Measurements from ENCODE around the gene SPATA13.

Gene SPATA13

GRCh38 chr13:24232474-24232873 is 72.0 kb downstream of the SPATA13 start:
- TF ChIP-seq CTCF (IDR thresholded peaks at IDR 0.05; ENCODE audit: low read depth, low read length): no peak
- H3K4me3 ChIP-seq (ENCODE audit: low read depth, low read length): no peak overlapping the region

GRCh38 chr13:24233351-24233901 is 72.9 kb downstream of the SPATA13 start:
- H3K4me3 ChIP-seq (ENCODE audit: low read depth, low read length): peak overlapping the region; percentile 51
- no peak for TF ChIP-seq CTCF (IDR thresholded peaks at IDR 0.05; ENCODE audit: low read depth, low read length)

GRCh38 chr13:24234200-24234915 is 73.8 kb downstream of the SPATA13 start:
- peak overlapping the region; percentile 51 for H3K4me3 ChIP-seq (ENCODE audit: low read depth, low read length)

GRCh38 chr13:24237356-24237755 is 76.8 kb downstream of the SPATA13 start:
- H3K4me3 ChIP-seq (ENCODE audit: low read depth, low read length): no peak overlapping the region
- no peak for TF ChIP-seq CTCF (IDR thresholded peaks at IDR 0.05; ENCODE audit: low read depth, low read length)

More at GRCh38 chr13:24234200-24234915, 73.8 kb downstream of the SPATA13 start:
- TF ChIP-seq CTCF (IDR thresholded peaks at IDR 0.05; ENCODE audit: low read depth, low read length): no peak

DNA sequence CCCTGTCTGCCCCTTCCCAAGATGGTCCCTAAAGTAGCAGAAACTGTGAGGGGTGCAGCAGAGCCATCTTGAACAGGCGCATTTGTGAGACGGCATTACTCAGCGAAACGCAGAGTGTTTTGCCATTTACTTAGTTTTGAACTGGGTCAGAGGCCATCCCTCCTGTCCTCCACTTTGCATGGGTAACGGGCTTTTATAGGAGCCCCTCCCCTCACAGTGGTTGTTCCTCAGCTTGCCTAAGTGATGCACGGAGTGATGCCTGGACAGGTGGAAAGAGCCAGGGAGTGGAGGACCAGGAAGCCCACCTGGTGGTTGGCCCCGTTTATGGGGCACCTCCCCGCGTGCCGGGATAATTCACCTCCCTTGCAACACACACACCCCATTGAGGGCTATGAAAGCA is 80.8 kb downstream of the SPATA13 start:
- TF ChIP-seq CTCF (IDR thresholded peaks at IDR 0.05; ENCODE audit: low read depth, low read length): no peak
- H3K4me3 ChIP-seq (ENCODE audit: low read depth, low read length): no peak overlapping the region

DNA sequence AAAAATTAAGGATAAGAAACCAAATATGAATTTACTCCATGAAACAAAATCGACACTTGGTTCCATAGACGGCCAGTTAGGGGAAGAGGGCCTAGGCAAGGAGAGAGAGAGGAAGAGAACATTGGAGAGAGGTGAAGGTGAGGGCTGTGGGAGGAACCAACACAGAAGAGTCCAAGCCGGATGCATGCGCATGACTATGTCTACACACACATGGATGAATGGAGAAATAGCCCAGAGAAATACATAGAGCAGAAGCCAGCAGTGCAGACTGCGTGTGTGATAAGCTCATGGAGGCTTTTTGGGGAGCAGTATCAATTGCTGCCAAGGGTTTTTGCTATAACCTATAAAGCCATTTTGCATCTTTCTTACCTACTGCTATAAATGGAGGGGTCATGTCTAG is 81.6 kb downstream of the SPATA13 start:
- no peak overlapping the region for H3K4me3 ChIP-seq (ENCODE audit: low read depth, low read length)
- TF ChIP-seq CTCF (IDR thresholded peaks at IDR 0.05; ENCODE audit: low read depth, low read length): no peak

DNA sequence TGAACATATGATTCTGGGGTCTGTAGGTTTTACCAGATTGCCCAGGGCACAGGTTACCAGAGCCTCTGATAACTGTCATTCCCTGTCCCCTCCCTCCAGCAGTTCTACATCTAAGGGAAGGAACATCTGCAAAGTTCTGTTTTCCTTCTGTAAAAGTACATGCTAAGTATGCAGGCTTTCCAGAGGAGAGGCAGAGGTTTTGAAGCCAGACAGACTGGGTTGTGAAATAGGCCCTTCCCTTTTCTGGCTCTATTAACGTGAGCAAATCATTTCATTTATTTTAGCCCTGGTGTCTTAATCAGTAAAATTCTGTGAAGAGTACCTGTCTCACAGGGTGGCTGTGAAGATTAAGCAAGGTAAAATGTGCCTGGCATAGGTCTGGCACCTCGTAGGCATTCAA is 82.8 kb downstream of the SPATA13 start:
- TF ChIP-seq CTCF (IDR thresholded peaks at IDR 0.05; ENCODE audit: low read depth, low read length): no peak

More for the DNA sequence above, 82.8 kb downstream of the SPATA13 start:
- no peak overlapping the region for H3K4me3 ChIP-seq (ENCODE audit: low read depth, low read length)
